Activated CD4-positive, alpha-beta T cell treated with anti-CD3 and anti-CD28 coated beads, Interleukin-2, amount 50 U/mL, for 48 hours (primary cell): ENCODE measurements around the gene HTR1B.

ENCODE experiments used
- DNase-seq, 2 experiments: peaks; one replicate each; pipeline ENCODE4 v3.0.0-alpha.2; 2020

Gene HTR1B, protein sequence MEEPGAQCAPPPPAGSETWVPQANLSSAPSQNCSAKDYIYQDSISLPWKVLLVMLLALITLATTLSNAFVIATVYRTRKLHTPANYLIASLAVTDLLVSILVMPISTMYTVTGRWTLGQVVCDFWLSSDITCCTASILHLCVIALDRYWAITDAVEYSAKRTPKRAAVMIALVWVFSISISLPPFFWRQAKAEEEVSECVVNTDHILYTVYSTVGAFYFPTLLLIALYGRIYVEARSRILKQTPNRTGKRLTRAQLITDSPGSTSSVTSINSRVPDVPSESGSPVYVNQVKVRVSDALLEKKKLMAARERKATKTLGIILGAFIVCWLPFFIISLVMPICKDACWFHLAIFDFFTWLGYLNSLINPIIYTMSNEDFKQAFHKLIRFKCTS

DNA sequence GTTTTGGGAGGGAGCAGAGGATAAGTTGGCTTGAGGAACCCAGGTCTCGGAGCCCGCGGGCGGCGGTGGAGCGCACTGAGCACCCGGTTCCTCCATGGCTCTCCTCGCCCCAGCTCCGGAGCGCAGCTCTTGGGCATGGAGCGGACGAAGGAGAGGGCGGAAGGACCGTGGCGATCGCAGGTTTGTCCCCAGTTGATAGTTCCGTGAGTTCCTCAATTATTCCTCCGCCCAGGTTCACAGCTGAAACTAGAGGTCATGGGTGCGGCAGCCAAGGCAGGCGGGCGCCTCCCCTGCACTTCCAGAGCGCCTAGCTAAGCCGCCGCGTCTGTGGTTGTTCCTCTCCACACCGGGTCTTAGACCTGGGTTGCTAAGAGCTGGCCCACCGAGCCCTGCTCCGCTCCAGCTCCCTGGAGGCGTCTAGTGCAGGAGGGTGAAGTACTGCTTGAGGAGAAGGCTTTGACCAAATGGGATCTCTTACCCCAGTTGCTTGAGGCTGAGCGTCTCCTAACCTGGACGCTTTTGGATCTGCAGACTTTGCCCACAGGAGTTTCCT is at the start of gene HTR1B:
TSS of gene HTR1B (minus strand) at position 184 of the 553 bp plus-strand sequence. CDS start at position 96, 88 bp downstream.
- no peak for DNase-seq

DNA sequence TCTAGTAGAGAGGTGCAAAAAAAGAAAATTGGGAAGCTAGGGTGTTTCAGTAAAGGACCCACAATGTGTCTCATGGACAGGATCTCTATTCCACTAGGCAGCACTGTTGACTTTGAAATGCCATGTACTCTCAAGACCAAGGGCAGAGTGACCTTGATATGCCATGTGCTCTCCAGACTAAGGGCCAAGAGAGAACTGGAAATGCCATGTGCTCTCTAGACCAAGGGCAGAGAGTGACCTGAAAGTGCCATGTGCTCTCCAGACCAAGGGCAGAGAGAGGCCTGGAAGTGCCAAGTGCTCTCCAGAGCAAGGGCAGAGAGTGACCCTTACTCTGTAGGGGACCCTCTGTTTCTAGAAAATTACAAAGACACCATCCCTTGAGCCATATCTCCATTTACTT is 49.3 kb upstream of the HTR1B start:
- DNase-seq = no peak

DNA sequence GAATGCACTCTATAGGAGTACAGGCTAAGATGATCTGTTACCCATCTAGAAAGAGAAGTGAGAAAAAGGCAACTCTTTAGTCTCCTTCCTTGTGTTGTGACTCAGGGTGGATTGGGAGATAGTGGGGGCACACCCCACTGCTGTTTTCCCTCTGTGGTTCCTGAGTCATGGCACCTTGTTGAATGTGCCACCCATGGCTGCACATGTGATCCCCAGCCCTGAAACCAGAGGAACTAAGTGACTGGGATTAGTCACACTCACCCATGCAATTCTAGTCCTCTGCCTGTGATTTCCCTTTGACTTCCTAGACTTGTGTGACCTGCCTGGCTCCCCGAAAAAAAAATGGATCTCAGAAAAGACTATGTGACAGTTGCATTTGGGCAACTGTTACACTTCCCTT is 48.6 kb upstream of the HTR1B start:
- DNase-seq = no peak

DNA sequence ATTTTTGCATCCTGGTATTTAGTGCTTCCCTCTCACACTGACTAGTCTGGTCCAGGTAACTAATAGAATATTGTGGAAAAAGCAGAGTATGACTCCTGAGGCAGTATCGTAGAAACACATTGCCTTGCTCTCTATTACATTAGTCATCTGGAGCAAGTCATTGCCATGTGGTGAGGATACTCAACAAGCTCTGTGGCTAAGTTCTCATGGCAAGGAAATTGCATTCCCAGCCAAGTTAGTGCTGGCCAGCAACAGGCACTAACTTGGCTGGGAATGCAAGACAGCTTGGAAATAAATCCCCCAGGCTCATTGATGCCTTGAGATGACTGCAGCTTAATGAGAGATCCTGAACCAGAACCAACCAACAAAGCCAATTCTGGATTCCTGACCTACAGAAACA is 39.7 kb upstream of the HTR1B start:
- no peak for DNase-seq

DNA sequence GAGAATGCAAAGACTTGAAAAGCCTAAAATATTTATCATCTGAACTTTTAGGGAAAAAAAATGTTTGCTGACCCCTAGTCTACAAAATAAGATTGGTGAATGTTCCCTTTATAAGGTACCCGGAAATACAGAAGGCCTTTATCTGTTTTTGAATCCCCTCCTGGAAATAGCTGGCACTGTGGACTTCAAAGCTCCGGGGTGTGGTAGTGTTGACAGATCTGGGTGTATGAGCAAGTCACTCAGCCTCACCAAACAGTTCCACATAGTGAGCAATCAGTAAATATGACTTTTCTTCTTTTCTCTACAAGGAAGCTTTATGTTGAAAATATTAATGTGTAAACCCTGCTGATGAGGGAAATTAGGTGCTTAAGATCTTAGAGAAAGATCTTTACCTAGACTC is 29.2 kb upstream of the HTR1B start:
- no peak for DNase-seq

DNA sequence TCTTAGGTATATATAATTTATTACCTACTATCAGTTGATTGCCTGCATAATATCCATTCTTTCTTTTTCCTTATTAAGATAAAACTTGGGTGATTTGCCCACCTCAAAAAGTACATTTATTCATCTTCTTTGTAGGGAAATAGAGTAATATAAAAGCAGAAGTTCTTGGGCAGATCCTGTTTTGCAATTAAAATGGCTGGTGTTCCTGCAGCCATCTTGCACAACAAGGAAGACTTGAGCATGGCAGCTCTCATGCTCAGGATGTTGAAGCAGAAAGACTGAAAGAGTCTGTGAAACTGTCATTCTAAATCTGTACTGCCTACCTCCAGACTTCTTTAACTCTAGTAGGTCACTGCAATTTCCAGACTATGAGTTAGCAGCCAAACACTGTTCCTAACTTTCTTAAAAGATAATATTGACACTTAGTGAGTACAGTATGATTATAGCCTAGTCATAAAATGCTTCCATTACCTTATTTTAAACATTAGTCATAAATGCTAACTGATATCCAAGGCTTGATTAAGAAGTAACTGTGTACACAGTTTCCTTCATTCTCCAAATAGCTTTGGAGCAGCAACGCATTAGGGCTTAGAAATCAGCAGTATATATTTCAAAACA is 24.6 kb upstream of the HTR1B start:
- DNase-seq = no peak

DNA sequence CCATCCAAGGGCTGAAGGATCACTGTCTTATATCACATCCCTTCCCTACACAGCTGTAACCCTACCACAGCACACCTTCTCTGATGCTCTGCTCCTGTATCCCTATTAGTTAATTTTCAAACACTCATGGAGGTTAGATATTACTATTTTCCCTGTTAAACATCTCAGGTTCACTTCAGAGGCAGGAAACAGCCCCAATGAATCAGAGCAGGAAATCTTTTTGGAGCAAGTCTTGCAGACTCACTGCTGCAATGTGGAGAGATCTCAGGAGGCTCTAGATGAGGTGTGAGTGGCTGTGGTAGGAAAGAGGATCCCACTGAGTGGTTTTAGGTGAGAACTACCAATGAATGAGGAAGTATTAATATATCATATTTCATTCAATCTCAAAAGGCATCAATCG is 19.7 kb upstream of the HTR1B start:
- no peak for DNase-seq

DNA sequence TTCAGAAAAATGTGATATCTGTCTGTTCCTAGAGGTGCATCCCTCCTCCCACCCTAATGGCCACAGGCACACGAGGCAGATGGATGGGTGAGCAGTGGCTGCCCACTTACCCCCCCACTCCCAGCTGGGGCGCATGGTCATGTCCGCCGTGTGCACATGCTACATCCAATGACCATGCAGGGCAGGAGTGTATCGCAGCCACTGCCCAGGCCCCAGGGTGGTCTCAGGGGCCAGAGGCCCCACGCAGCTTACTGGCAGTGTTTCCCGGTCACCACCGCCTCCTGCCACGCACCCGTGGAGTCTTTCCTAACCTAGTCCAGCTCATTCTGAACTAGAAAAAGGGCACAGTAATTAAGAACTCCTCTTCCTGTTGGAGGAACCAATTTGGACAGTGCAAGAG is 11.7 kb upstream of the HTR1B start:
- no peak for DNase-seq

DNA sequence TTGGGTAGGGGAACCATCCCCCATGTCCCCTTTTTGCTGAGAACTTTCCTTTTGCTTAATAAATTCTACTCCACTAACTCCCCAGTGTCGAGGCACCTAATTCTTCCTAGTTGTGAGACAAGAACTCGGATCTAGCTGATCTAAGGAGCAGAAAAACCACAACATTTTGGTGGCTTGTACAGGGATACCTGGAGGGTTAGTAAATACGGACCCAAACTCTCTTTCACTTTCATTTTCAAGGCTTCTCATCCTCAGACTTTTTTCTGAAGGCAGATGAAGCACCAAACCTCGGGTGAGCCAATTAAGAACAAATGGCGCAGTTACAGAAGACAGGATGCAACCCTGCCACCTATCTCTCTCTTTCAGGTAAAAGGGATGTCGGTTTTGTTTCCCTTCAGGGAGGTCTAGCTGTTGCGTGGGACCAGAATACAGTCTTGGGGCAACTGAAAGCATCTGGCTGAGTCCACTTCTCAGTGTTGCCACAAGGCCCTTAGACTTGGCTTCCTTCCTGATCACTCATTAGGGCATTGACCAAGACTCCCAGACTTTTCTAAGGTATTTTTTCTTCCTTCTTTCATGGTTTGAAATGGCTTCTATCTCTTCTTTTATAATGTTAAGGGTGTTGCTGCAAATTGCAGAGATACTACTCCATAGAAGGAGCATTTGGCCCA is 11.1 kb upstream of the HTR1B start:
- no peak for DNase-seq

DNA sequence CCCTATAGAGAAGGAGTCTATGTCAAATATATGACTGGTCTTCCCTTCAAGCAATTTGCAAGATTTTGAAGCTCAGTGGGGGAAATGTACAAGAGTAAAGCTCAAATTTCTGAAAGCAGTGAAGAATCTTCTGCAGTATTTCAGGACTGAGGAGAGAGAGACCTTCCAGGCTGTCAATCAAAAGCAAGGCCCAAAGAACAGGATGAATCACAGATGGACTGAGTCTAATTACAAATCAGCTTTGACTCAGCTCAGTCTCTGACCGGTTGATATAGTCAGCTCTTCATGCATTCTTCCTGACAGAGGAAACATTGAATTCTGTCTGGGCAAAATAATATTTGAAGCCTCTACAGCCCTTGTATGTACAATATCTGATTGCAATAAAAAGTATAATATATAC is 7.7 kb upstream of the HTR1B start:
- DNase-seq = no peak

DNA sequence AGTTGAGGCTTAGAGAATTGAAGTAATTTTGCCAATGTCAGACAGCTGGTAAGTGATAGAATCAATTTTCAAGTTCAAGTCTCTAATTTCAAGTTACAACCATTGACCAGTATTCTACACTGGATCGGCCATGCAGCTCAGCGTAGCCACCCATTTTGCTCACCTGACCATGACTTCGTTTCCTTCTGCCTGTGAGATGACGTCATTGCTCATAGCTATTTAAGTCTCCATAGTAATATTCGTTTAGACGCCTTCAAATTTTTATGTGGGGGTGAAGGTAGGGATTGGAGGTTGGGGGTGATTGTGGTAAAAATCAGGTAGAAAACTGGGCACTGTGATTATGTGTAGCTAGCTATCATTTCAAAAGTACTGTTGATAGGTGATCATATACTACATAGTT is 5.6 kb upstream of the HTR1B start:
- DNase-seq = no peak

DNA sequence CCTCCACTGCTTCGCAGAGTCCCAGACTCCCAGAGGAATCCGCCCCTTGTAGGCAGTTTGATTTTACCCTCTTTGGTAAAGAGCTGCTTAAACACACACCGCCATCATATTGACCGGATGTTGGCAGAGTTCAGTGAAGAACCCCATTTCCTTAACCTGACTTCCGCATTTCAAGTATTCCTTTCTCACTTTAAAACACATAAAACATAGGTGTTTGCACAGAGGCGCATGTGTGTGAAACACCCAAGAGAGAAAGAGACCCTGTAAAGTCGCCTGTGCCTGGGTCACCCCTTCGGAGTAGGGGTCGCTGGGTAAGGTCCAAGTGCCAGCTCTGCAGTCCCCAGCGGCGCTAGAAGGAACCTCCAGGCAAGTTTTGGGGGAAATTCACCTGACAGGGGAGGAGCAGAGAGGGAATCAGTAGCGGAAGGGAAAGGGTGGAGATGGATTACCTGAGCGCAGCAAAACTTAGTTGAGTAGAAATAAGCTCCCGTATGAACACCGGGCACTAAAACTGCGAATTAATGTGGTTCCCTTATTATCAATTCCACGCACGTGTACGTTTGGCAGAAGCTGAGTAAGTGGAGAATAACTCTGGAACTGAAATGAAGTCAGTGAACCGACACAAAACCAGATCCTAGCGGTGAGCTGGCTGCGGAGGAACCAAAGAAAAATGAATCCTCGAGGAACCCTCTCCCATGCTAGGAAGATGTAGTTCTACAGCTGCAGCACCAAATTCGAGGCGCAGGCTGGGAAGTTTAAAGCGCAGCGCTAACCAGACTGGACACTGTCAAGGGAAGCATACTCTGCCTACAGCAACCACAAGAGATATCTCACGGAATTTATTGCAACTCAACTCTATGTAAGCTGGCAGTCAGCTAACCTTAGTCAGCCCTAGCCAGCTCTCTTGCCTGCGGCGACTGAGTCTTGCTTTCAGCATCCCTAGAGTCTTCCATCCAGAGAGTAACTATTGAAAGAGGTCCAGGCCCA is 3.5 kb upstream of the HTR1B start:
- DNase-seq = peak in 1 of 2 experiments; percentile 30

DNA sequence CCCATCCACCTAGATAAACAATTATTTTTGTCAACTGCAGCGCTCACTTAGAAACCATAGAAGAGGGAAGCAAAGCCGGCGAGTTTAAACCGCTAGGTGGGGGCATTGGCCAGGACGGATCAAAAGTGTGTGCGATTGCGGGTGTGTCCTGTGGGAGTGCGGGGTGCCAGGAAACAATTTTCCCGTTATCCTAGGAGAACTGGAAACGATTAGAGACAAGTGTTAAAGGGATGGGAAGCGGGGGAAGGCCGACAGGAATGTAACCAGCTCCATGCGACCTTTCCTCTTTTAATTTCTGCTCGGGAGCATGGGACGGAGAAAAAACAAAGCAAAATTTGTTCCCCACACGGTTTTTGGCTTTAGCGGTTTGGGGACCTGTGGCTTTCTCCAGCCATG is 2.8 kb upstream of the HTR1B start:
- DNase-seq = peak; percentile 37 to 54

DNA sequence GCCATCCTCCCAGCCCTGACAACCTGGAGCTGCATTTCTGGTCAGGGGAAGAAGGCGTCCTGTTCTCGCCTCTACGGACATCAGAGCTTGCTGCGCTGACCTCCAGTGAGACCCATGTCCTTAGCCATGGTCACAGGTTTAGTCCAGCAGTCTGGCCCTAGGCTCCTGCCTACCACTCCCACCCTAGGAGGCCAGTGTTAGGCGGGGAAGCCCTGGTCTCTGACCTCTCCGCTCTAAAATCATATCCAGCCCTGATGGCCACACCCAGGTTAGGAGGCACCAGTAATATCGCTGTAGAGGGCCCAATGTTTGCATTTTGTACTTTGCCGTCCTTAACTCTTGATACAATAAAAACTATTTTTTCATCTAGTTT is 1.2 kb upstream of the HTR1B start:
- no peak for DNase-seq

DNA sequence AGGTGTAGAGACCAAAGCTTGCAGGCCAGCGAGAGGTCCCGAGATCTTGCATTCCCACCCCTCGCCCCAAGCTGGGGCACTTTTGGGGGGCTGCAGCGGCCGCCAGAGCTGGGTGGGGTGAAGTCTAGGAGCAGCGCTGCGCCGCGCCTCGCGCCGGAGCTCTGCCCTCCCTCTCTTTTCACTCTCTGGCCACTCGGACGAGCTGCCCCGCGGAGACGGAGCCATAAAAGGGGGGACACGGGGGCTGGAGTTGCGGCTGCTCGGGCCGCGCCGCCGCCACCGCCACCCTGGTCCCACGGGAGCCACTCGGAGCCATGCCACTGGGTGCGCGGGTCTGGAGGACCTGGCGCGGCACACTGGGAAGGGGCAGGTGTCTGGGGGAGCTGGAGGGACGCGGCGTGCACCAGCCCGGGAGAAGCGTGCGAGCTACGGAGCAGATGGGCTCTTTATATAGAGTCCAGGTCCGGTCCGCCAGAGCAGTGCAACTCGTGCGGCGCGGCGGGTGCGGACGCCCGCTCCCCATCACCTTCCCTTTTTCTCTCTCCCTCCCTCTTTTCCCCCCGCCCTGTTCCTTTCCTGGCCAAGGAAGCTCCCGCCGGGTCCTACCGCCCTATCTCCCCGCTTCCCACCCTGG is 687 bp upstream of the HTR1B start:
- DNase-seq = no peak

DNA sequence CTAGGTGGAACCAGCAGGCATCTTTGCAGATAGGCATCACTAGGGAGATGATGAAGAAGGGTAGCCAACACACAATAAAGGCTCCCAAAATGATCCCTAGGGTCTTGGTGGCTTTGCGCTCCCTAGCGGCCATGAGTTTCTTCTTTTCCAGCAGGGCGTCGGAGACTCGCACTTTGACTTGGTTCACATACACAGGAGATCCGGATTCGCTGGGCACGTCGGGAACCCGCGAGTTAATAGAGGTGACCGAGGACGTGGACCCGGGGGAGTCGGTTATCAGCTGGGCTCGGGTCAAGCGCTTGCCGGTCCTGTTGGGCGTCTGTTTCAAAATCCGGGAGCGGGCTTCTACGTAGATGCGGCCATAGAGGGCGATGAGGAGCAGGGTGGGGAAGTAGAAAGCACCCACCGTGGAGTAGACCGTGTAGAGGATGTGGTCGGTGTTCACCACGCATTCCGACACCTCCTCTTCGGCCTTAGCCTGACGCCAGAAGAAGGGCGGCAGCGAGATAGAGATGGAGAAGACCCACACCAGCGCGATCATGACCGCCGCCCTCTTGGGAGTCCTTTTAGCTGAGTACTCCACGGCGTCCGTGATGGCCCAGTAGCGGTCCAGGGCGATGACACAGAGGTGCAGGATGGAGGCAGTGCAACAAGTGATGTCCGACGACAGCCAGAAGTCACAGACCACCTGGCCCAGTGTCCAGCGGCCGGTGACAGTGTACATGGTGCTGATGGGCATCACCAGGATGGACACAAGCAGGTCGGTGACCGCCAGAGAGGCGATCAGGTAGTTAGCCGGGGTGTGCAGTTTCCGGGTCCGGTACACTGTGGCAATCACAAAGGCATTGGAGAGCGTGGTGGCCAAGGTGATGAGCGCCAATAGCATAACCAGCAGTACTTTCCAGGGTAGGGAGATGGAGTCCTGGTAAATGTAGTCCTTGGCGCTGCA is 658 bp downstream of the HTR1B start:
- no peak for DNase-seq

DNA sequence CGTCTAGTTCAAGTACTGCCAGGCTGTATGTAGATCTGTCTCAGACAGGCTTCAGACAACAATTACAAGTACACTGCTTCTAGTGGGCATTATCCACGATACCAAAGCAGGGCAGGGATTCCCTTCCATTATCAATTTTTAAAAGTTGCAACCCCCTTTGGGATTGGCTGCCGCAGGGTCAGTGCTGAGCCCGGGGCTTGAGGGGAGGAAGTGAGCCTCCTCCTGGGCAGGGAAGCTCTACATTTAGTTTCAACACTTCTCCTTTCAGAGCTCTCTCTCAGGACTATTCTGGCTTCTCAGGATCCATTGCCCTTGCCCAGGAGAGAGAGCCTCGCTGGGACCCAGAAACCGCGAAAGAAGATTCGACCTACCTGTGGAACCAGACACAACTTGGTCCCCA is 1.5 kb downstream of the HTR1B start:
- DNase-seq = no peak

DNA sequence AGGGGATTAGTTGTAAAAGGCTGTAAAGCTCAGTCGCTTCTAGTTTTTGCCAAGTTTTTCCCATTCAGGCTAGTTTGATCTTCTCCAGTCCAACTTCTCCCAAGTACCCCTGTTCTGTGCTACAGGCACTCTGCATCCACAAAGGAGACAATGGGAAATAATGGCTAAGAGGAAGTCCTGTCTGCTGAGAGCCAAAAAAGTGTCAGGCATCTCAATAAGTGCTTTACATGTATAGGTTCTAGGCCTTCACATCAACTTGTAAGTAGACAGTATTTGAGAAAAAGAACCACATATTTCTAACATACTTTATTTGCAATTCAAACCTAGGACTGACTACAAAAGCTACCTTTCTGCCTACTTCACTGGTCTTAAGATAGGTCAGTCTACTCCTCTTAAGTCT is 4.9 kb downstream of the HTR1B start:
- no peak for DNase-seq

DNA sequence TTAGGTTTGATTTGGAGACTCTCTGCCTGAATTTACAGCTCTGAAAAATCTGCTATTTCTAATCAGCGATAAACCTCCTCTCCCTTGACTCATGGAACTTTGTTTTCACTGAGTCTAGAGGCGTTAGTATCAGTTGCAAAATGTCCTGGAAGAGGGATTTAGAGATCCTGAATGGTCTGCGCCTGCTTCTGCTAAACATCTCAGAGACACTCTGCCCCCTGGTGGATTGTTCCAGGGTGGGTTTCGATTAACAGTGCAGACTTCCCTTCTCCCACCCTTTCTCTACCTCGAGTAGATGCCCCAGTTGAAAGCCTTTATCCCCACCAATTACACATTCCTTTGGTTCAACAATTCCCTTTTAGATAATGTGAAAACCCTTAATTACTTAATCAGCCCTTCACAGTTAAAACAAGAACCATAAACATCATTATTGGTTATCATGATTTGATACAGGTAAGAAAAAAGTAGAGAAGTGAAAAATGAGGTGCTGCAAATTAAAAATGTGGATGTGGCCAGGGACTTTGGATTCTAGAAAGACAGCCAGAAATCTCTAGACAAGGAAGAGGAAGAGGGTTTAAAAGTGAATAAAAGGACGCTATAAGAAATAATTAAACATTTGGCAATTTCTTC is 5.5 kb downstream of the HTR1B start:
- DNase-seq = peak; percentile 41 to 55

DNA sequence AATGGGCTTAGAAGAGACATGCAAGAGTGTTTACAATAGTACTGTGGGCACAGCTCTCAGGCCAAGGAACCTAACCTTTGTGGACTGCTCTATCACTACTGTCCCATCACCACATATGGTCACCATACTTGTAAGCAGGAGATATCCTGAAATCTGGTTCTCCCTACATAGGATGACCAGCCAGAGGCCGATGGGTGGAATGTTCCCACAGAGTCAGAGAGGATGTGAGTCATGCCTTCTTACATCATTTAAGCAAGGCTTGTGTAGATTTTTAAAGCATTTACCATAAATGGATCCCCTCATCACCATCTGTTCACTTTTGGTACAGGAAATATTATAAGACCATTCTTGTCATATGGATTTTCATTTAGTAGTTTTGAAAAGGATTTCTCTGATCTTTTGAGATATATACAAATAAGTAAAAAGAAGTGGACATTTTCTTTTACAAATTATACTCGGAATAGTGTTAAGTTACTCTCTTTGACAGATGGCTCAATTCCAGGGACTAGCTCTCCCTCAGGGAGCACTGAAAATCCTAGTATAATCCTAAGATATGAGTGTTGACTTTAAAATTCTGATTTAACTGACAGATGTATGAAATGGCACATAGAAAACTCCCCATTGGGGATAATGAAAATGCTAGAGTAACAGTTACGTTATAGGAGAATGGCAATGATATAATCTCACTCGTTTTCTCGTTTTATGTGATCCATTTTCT is 6.6 kb downstream of the HTR1B start:
- no peak for DNase-seq
